GM23338 (cell line): ENCODE results near the gene B3GALNT2. TPM values are rescaled to one million over a fixed set of nuclear protein-coding genes. Genes with fewer than 3 reads are reported as not detected.
"Not testable (repeated sequence)": the region's sequence is repeated elsewhere in the genome, so short reads cannot be mapped to it uniquely, and the experiment has no call there.

Experiments used
- ATAC-seq: fragments of 200-7000 bp; cut with Tn5 transposase; 3 replicates; pipeline ENCODE4 v1.9.1; 2020
- DNase-seq: peaks from one replicate; pipeline ENCODE4 v3.0.0-alpha.2; 2015; ENCODE audit warnings: low spot score
- H2AFZ ChIP-seq: fragments of 200-600 bp; sonication (generic); 2 replicates; pipeline ENCODE4 v1.8.0; 2016; ENCODE audit warnings: antibody characterized with exemption, mild to moderate bottlenecking, moderate library complexity
- H3F3A ChIP-seq: fragments of 200-600 bp; sonication (generic); replicated peaks from 2 replicates; pipeline ENCODE4 v1.8.0; 2017; ENCODE audit warnings: antibody characterized with exemption, mixed run types, low read depth
- H3K27ac ChIP-seq: fragments of 200-600 bp; sonication (generic); 2 replicates; pipeline ENCODE4 v1.6.1; 2016; ENCODE audit warnings: low read depth
- H3K27me3 ChIP-seq: fragments of 200-600 bp; sonication (generic); 2 replicates; pipeline ENCODE4 v1.8.0; 2016; ENCODE audit warnings: mild to moderate bottlenecking, mixed run types, moderate library complexity; ENCODE audit not compliant: insufficient read depth
- H3K36me3 ChIP-seq: fragments of 200-600 bp; sonication (generic); 2 replicates; pipeline ENCODE4 v1.8.0; 2016; ENCODE audit warnings: mild to moderate bottlenecking; ENCODE audit not compliant: insufficient read depth
- H3K4me1 ChIP-seq: fragments of 200-600 bp; sonication (generic); 2 replicates; pipeline ENCODE4 v1.8.0; 2016; ENCODE audit warnings: mild to moderate bottlenecking, moderate library complexity; ENCODE audit not compliant: insufficient read depth
- H3K4me2 ChIP-seq: fragments of 200-600 bp; sonication (generic); 2 replicates; pipeline ENCODE4 v1.7.1; 2017; ENCODE audit warnings: mixed run types
- H3K4me3 ChIP-seq: fragments of 200-600 bp; sonication (generic); 2 replicates; pipeline ENCODE4 v1.6.1; 2016; ENCODE audit warnings: mixed run types
- H3K79me2 ChIP-seq: fragments of 200-600 bp; sonication (generic); replicated peaks from 2 replicates; pipeline ENCODE4 v1.8.0; 2017; ENCODE audit warnings: mild to moderate bottlenecking; ENCODE audit not compliant: insufficient read depth
- H3K9me2 ChIP-seq: fragments of 200-600 bp; sonication (generic); 2 replicates; pipeline ENCODE4 v1.8.0; 2017; ENCODE audit not compliant: insufficient read depth
- H4K20me1 ChIP-seq: fragments of 200-600 bp; sonication (generic); replicated peaks from 2 replicates; pipeline ENCODE4 v1.8.0; 2017; ENCODE audit warnings: mild to moderate bottlenecking; ENCODE audit not compliant: insufficient read depth
- H3K27ac Mint-ChIP-seq: 2 replicates; pipeline ENCODE4 v1.8.0; 2020; ENCODE audit warnings: inconsistent platforms, mild to moderate bottlenecking, moderate library complexity, mixed read lengths
- H3K27me3 Mint-ChIP-seq: 3 replicates; pipeline ENCODE4 v1.8.0; 2022; ENCODE audit warnings: low read depth, mild to moderate bottlenecking, moderate library complexity, mixed read lengths, inconsistent platforms; ENCODE audit not compliant: insufficient read depth, poor library complexity
- H3K36me3 Mint-ChIP-seq: 3 replicates; pipeline ENCODE4 v1.8.0; 2021; ENCODE audit warnings: low read depth, mild to moderate bottlenecking, inconsistent platforms, moderate library complexity, mixed read lengths
- H3K4me1 Mint-ChIP-seq: 3 replicates; pipeline ENCODE4 v1.8.0; 2020; ENCODE audit warnings: mild to moderate bottlenecking, inconsistent platforms, mixed read lengths
- H3K4me3 Mint-ChIP-seq: 3 replicates; pipeline ENCODE4 v1.8.0; 2021; ENCODE audit warnings: moderate library complexity, mild to moderate bottlenecking, inconsistent platforms, mixed read lengths
- H3K9me3 Mint-ChIP-seq: 3 replicates; pipeline ENCODE4 v1.8.0; 2020; ENCODE audit warnings: moderate library complexity, mild to moderate bottlenecking, inconsistent platforms, mixed read lengths
- CREB1 ChIP-seq: fragments of 250-450 bp; sonication (Bioruptor Pico); IDR thresholded peaks from 2 replicates; pipeline ENCODE4 v1.5.0; 2020; ENCODE audit warnings: low read depth, mild to moderate bottlenecking, moderate library complexity
- JUNB ChIP-seq: IDR thresholded peaks from one replicate; pipeline ENCODE4 v1.6.1; 2016; ENCODE audit warnings: antibody characterized with exemption; ENCODE audit not compliant: unreplicated experiment
- NANOG ChIP-seq: IDR thresholded peaks from 2 replicates; pipeline ENCODE4 v1.6.1; 2016; ENCODE audit warnings: antibody characterized with exemption, borderline replicate concordance
- POLR2AphosphoS5 ChIP-seq: IDR thresholded peaks from 2 replicates; pipeline ENCODE4 v1.6.1; 2016; ENCODE audit warnings: antibody characterized with exemption, low read depth
- ZNF114 ChIP-seq: fragments of 250-450 bp; sonication (Bioruptor Pico); IDR thresholded peaks from 2 replicates; pipeline ENCODE4 v1.5.0; 2020; ENCODE audit warnings: mild to moderate bottlenecking, moderate library complexity
- ZNF331 ChIP-seq: fragments of 250-450 bp; sonication (Bioruptor Pico); IDR thresholded peaks from 2 replicates; pipeline ENCODE4 v1.5.0; 2020; ENCODE audit warnings: low read depth, mild to moderate bottlenecking, moderate library complexity
- polyA plus RNA-seq: library from polyadenylated mRNA; unstranded; fragments of >200 nt; fragmentation: Nextera tagmentation; extraction: Ambion mirVana; gene quantifications from 2 replicates; pipeline ENCODE4 v1.2.1, GENCODE V29; 2016
- total RNA-seq: library from RNA; depleted of rRNA; stranded (reverse); fragments of >200 nt; shearing (Covaris generic); gene quantifications from 2 replicates; pipeline ENCODE4 v1.2.3, GENCODE V29; 2014
- TF ChIP-seq, protein P1 (sequence below), 2 experiments: fragments of 200-600 bp in 1 of 2; sonication (generic) in 1 of 2; conservative IDR thresholded peaks; 2 replicates each; pipeline versions ENCODE4 v1.5.1 to v1.6.1; 2016 to 2017; ENCODE audit warnings: antibody characterized with exemption in 2 of 2, low read depth in 2 of 2, mild to moderate bottlenecking in 2 of 2, moderate library complexity in 1 of 2
- TF ChIP-seq, protein P2 (sequence below): IDR thresholded peaks from one replicate; pipeline ENCODE4 v1.6.1; 2018; ENCODE audit warnings: antibody characterized with exemption; ENCODE audit not compliant: unreplicated experiment
- TF ChIP-seq, protein P3 (sequence below): fragments of 250-450 bp; sonication (Bioruptor Pico); IDR thresholded peaks from 2 replicates; pipeline ENCODE4 v1.5.0; 2020; ENCODE audit warnings: mild to moderate bottlenecking, moderate library complexity

B3GALNT2 gene
- total and polyA plus RNA-seq, 2 experiments from 2014 or later, result 14.4 to 48.8 TPM

DNA sequence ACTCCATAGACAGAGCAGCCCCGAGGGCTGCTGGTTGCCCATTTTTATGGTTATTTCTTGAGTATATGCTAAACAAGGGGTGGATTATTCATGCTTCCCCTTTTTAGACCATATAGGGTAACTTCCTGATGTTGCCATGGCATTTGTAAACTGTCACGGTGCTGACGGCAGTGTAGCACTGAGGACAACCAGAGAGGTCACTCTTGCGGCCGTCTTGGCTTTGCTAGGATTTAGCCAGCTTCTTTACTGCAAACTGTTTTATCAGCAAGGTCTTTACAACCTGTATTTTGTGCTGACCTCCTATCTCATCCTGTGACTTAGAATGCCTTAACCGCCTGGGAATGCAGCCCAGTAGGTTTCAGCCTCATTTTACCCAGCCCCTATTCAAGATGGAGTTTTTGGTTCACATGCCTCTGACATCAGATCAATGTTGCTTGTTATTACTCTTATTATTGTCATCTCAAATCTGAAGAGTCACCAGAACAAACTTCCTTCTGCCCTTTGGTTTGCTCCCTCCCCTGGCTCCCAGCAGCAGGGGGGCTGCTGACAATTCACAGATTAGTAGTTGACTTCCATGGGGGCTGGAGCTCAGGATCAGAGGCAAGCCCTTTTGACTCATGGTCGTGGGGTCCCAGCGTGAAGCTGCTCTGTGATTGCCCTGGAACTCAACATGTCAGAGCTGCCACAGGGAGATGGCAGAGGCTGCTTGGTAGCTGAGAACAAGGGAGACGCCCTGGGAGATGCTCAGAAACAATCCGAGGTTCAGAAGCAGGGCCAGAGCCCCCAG lies 42.3 kb upstream of the B3GALNT2 start:
- ATAC-seq, result peak; percentile 66
- peak overlapping the region; percentile 34 for H3K27ac Mint-ChIP-seq
- TF ChIP-seq, protein P1, sequence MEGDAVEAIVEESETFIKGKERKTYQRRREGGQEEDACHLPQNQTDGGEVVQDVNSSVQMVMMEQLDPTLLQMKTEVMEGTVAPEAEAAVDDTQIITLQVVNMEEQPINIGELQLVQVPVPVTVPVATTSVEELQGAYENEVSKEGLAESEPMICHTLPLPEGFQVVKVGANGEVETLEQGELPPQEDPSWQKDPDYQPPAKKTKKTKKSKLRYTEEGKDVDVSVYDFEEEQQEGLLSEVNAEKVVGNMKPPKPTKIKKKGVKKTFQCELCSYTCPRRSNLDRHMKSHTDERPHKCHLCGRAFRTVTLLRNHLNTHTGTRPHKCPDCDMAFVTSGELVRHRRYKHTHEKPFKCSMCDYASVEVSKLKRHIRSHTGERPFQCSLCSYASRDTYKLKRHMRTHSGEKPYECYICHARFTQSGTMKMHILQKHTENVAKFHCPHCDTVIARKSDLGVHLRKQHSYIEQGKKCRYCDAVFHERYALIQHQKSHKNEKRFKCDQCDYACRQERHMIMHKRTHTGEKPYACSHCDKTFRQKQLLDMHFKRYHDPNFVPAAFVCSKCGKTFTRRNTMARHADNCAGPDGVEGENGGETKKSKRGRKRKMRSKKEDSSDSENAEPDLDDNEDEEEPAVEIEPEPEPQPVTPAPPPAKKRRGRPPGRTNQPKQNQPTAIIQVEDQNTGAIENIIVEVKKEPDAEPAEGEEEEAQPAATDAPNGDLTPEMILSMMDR (conservative IDR thresholded peaks at IDR 0.05; ENCODE audit: low read depth in 2 of 2), result peak; percentile 32 to 38
- H3K4me1 Mint-ChIP-seq, result peaks cover 13% of the 10 kb centered on the region
- not testable (repeated sequence) for H4K20me1 ChIP-seq, H3K36me3 ChIP-seq, H3K4me3 Mint-ChIP-seq, H3K4me3 ChIP-seq, H3K4me2 ChIP-seq, H3K27me3 ChIP-seq, H3K36me3 Mint-ChIP-seq, H3K4me1 ChIP-seq, H3K9me3 Mint-ChIP-seq, H2AFZ ChIP-seq, H3K27me3 Mint-ChIP-seq, H3K9me2 ChIP-seq, H3F3A ChIP-seq, H3K79me2 ChIP-seq
- DNase-seq, result peak; percentile 64
- H3K27ac ChIP-seq, result peak overlapping the region; percentile 28; the same call in 1 of the 2 replicates

DNA sequence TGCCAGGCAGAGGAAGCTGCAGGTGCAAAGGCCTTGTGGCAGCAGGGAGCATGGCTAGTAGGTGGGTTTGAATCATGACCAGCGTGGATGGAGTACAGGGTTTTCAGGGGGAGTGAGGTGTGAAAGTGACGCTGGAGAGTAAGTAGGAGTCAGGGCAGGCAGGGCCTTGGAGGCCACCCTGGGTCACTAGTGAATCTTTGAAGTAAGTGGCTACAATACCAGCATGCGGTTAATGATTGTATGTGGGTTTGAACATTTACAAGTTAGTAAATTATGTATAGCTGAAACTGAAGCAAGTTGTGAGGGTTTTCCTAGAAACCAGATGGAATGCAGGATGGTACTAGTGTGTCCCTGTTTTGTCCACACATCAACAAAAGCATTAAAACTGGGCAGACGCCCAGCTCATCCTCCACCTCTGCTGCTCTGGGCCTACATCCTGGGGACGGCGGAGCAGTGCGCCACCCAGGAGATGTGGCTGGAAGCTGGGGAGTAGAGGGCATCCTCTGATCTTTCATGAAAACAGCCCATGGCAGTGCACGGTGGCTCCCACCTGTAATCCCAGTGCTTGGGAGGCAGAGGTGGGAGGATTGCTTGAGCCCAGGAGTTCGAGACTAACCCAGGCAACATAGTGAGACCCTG lies 41.2 kb upstream of the B3GALNT2 start:
- no peak overlapping the region for H3K27ac Mint-ChIP-seq
- no peak for ATAC-seq
- no peaks in the 10 kb centered on the region for H3K79me2 ChIP-seq
- TF ChIP-seq NANOG (no peak), ZNF114 (CRISPR knock-in tag) (no peak), CREB1 (CRISPR knock-in tag) (no peak), POLR2AphosphoS5 (no peak), ZNF331 (CRISPR knock-in tag) (no peak), JUNB (no peak)
- TF ChIP-seq, protein P2, sequence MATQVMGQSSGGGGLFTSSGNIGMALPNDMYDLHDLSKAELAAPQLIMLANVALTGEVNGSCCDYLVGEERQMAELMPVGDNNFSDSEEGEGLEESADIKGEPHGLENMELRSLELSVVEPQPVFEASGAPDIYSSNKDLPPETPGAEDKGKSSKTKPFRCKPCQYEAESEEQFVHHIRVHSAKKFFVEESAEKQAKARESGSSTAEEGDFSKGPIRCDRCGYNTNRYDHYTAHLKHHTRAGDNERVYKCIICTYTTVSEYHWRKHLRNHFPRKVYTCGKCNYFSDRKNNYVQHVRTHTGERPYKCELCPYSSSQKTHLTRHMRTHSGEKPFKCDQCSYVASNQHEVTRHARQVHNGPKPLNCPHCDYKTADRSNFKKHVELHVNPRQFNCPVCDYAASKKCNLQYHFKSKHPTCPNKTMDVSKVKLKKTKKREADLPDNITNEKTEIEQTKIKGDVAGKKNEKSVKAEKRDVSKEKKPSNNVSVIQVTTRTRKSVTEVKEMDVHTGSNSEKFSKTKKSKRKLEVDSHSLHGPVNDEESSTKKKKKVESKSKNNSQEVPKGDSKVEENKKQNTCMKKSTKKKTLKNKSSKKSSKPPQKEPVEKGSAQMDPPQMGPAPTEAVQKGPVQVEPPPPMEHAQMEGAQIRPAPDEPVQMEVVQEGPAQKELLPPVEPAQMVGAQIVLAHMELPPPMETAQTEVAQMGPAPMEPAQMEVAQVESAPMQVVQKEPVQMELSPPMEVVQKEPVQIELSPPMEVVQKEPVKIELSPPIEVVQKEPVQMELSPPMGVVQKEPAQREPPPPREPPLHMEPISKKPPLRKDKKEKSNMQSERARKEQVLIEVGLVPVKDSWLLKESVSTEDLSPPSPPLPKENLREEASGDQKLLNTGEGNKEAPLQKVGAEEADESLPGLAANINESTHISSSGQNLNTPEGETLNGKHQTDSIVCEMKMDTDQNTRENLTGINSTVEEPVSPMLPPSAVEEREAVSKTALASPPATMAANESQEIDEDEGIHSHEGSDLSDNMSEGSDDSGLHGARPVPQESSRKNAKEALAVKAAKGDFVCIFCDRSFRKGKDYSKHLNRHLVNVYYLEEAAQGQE, result no peak
- TF ChIP-seq, protein P3, sequence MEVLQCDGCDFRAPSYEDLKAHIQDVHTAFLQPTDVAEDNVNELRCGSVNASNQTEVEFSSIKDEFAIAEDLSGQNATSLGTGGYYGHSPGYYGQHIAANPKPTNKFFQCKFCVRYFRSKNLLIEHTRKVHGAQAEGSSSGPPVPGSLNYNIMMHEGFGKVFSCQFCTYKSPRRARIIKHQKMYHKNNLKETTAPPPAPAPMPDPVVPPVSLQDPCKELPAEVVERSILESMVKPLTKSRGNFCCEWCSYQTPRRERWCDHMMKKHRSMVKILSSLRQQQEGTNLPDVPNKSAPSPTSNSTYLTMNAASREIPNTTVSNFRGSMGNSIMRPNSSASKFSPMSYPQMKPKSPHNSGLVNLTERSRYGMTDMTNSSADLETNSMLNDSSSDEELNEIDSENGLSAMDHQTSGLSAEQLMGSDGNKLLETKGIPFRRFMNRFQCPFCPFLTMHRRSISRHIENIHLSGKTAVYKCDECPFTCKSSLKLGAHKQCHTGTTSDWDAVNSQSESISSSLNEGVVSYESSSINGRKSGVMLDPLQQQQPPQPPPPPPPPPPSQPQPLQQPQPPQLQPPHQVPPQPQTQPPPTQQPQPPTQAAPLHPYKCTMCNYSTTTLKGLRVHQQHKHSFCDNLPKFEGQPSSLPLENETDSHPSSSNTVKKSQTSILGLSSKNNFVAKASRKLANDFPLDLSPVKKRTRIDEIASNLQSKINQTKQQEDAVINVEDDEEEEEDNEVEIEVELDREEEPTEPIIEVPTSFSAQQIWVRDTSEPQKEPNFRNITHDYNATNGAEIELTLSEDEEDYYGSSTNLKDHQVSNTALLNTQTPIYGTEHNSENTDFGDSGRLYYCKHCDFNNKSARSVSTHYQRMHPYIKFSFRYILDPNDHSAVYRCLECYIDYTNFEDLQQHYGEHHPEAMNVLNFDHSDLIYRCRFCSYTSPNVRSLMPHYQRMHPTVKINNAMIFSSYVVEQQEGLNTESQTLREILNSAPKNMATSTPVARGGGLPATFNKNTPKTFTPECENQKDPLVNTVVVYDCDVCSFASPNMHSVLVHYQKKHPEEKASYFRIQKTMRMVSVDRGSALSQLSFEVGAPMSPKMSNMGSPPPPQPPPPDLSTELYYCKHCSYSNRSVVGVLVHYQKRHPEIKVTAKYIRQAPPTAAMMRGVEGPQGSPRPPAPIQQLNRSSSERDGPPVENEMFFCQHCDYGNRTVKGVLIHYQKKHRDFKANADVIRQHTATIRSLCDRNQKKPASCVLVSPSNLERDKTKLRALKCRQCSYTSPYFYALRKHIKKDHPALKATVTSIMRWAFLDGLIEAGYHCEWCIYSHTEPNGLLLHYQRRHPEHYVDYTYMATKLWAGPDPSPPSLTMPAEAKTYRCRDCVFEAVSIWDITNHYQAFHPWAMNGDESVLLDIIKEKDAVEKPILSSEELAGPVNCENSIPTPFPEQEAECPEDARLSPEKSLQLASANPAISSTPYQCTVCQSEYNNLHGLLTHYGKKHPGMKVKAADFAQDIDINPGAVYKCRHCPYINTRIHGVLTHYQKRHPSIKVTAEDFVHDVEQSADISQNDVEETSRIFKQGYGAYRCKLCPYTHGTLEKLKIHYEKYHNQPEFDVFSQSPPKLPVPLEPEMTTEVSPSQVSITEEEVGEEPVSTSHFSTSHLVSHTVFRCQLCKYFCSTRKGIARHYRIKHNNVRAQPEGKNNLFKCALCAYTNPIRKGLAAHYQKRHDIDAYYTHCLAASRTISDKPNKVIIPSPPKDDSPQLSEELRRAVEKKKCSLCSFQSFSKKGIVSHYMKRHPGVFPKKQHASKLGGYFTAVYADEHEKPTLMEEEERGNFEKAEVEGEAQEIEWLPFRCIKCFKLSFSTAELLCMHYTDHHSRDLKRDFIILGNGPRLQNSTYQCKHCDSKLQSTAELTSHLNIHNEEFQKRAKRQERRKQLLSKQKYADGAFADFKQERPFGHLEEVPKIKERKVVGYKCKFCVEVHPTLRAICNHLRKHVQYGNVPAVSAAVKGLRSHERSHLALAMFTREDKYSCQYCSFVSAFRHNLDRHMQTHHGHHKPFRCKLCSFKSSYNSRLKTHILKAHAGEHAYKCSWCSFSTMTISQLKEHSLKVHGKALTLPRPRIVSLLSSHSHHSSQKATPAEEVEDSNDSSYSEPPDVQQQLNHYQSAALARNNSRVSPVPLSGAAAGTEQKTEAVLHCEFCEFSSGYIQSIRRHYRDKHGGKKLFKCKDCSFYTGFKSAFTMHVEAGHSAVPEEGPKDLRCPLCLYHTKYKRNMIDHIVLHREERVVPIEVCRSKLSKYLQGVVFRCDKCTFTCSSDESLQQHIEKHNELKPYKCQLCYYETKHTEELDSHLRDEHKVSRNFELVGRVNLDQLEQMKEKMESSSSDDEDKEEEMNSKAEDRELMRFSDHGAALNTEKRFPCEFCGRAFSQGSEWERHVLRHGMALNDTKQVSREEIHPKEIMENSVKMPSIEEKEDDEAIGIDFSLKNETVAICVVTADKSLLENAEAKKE (CRISPR knock-in tag), result no peak

More for the DNA sequence above, 41.2 kb upstream of the B3GALNT2 start:
- H3K9me2 ChIP-seq, result no peaks in the 10 kb centered on the region
- 0 out of 2 replicates have a peak, but pooled peaks cover 8% of the 10 kb centered on the region for H3K4me1 ChIP-seq
- Mint-ChIP-seq H3K9me3 (no peaks in the 10 kb centered on the region), H3K4me1 (peaks cover 13% of the 10 kb centered on the region), H3K4me3 (no peak overlapping the region), H3K27me3 (no peaks in the 10 kb centered on the region), H3K36me3 (no peaks in the 10 kb centered on the region)
- no peak overlapping the region for H3K4me2 ChIP-seq
- H3F3A ChIP-seq, result no peaks in the 10 kb centered on the region
- no peaks in the 10 kb centered on the region for H4K20me1 ChIP-seq
- no peak overlapping the region for H3K4me3 ChIP-seq
- no peak overlapping the region for H2AFZ ChIP-seq
- H3K27me3 ChIP-seq, result no peaks in the 10 kb centered on the region
- H3K36me3 ChIP-seq, result no peaks in the 10 kb centered on the region
- H3K27ac ChIP-seq, result no peak overlapping the region
- DNase-seq, result no peak
